Measurements from ENCODE around the gene CCDC142. TPM values are rescaled to one million over a fixed set of nuclear protein-coding genes. Genes with fewer than 3 reads are reported as not detected.

The CCDC142 gene
- total and polyA plus RNA-seq, 10 of the 15 experiments (the other 5 are each of a cell fraction or from before 2014, with no cell fraction given), result 0.93 to 16.9 (median 9.0) TPM

GRCh38 chr2:74426181-74426758 is 56.5 kb downstream of the CCDC142 start:
- Histone ChIP-seq H3K79me2 (ENCODE audit: control insufficient read depth, insufficient read depth, low read length) (peaks cover 9% of the 10 kb centered on the region), H2AFZ (ENCODE audit: control insufficient read depth, low read depth, low read length) (no peak overlapping the region), H3K9ac (ENCODE audit: control insufficient read depth, insufficient read depth, low read length) (no peak overlapping the region), H4K20me1 (ENCODE audit: control insufficient read depth, insufficient read depth) (no peaks in the 10 kb centered on the region), H3K36me3 (ENCODE audit: control insufficient read depth in 2 of 2, insufficient read depth in 2 of 2, low read length in 1 of 2) (peaks cover 0 to 12% of the 10 kb centered on the region in 2 experiments; a peak in 1 of 4 replicates), H3K27me3 (replicated peaks in 1 of 2; ENCODE audit: control insufficient read depth in 2 of 2, insufficient read depth in 2 of 2, low read length in 1 of 2) (no peaks in the 10 kb centered on the region), H3K9me3 (replicated peaks; ENCODE audit: control insufficient read depth, insufficient read depth, low read length) (no peaks in the 10 kb centered on the region), H3K4me3 (no peak overlapping the region), H3K27ac (ENCODE audit: control insufficient read depth, insufficient read depth) (no peak overlapping the region), H3K4me2 (ENCODE audit: control insufficient read depth, insufficient read depth) (no peak overlapping the region), H3K4me1 (ENCODE audit: control insufficient read depth, insufficient read depth, low read length) (peaks cover 7% of the 10 kb centered on the region; the same call in 1 of the 2 replicates)
- ChIA-PET RAD21 (ENCODE audit: unreplicated experiment) (interaction anchor here (0.6 kb wide), 1 partner anchor 40 kb away, joined by 3 read pairs; no protein-coding TSS in a partner anchor), SMC1A (ENCODE audit: uncharacterized antibody, unreplicated experiment) (no interaction called here), POLR2A (no interaction called here), CTCF (no interaction called here)
- in situ Hi-C loops (cut with MboI), result no loop called here
- no peak for FAIRE-seq
- TF ChIP-seq MEF2B (IDR thresholded peaks at IDR 0.05; ENCODE audit: partially characterized antibody, poor library complexity, severe bottlenecking) (no peak), CREB1 (IDR thresholded peaks at IDR 0.05; ENCODE audit: low read depth) (no peak), SUPT20H (IDR thresholded peaks at IDR 0.05; ENCODE audit: borderline replicate concordance, control insufficient read depth, low read depth, low read length) (no peak), ATF7 (IDR thresholded peaks at IDR 0.05; ENCODE audit: low read depth) (no peak)
- TF ChIP-seq, protein P1, sequence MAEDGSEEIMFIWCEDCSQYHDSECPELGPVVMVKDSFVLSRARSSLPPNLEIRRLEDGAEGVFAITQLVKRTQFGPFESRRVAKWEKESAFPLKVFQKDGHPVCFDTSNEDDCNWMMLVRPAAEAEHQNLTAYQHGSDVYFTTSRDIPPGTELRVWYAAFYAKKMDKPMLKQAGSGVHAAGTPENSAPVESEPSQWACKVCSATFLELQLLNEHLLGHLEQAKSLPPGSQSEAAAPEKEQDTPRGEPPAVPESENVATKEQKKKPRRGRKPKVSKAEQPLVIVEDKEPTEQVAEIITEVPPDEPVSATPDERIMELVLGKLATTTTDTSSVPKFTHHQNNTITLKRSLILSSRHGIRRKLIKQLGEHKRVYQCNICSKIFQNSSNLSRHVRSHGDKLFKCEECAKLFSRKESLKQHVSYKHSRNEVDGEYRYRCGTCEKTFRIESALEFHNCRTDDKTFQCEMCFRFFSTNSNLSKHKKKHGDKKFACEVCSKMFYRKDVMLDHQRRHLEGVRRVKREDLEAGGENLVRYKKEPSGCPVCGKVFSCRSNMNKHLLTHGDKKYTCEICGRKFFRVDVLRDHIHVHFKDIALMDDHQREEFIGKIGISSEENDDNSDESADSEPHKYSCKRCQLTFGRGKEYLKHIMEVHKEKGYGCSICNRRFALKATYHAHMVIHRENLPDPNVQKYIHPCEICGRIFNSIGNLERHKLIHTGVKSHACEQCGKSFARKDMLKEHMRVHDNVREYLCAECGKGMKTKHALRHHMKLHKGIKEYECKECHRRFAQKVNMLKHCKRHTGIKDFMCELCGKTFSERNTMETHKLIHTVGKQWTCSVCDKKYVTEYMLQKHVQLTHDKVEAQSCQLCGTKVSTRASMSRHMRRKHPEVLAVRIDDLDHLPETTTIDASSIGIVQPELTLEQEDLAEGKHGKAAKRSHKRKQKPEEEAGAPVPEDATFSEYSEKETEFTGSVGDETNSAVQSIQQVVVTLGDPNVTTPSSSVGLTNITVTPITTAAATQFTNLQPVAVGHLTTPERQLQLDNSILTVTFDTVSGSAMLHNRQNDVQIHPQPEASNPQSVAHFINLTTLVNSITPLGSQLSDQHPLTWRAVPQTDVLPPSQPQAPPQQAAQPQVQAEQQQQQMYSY (CRISPR knock-in tag; IDR thresholded peaks at IDR 0.05), result no peak
- BruUV-seq (replicated peaks), result no TSS peak
- no peak for DNase-seq (ENCODE audit: low read depth, low spot score)
- intact Hi-C loops (cut with micrococcal nuclease; ENCODE audit: unreplicated experiment), result no loop called here
- 84% methylated on average over 14 of the region's 14 CpGs for WGBS (ENCODE audit: insufficient coverage, insufficient replicate concordance, low lambda C conversion rate, missing lambda C conversion rate)
- no peak for ATAC-seq

All from GM12878 (cell line).